K562 (cell line): ENCODE measurements around the gene SLC26A8. TPM values are rescaled to one million over a fixed set of nuclear protein-coding genes. Genes with fewer than 3 reads are reported as not detected.

Experiments used
- CEBPB ChIP-seq: fragments of 450-650 bp; IDR thresholded peaks from 2 replicates; pipeline ENCODE4 v1.6.1; 2016; ENCODE audit warnings: missing genetic modification characterization, missing compliant biosample characterization
- ELF2 ChIP-seq: fragments of 250-450 bp; sonication (Bioruptor Pico); IDR thresholded peaks from 2 replicates; pipeline ENCODE4 v1.5.0; 2021; ENCODE audit warnings: mild to moderate bottlenecking
- EP400 ChIP-seq: fragments of 450-650 bp; IDR thresholded peaks from 2 replicates; pipeline ENCODE4 v1.6.1; 2017; ENCODE audit warnings: antibody characterized with exemption, mild to moderate bottlenecking, moderate library complexity
- FOXJ2 ChIP-seq: fragments of 200-800 bp; sonication (Bioruptor generic); IDR thresholded peaks from 2 replicates; pipeline ENCODE4 v1.6.1; 2016; ENCODE audit warnings: missing genetic modification characterization, missing compliant biosample characterization
- HDAC3 ChIP-seq: fragments of 450-650 bp; IDR thresholded peaks from 2 replicates; pipeline ENCODE4 v1.6.1; 2018; ENCODE audit warnings: borderline replicate concordance, mild to moderate bottlenecking, moderate library complexity; ENCODE audit not compliant: partially characterized antibody
- KLF10 ChIP-seq: fragments of 250-450 bp; sonication (Bioruptor Pico); IDR thresholded peaks from 2 replicates; pipeline ENCODE4 v1.6.1; 2021; ENCODE audit warnings: matching md5 sums
- NONO ChIP-seq, 2 experiments: fragments of 200-400 bp in 1 of 2; fragments of 450-650 bp in 1 of 2; formaldehyde crosslinking in 1 of 2; IDR thresholded peaks; 2 replicates each; pipeline ENCODE4 v1.6.1; 2017; ENCODE audit warnings: low read depth in 2 of 2, mild to moderate bottlenecking in 2 of 2, moderate library complexity in 2 of 2, low read length in 1 of 2
- TGIF2 ChIP-seq: sonication (generic); formaldehyde crosslinking; IDR thresholded peaks from 2 replicates; pipeline ENCODE4 v1.8.1; 2022; ENCODE audit warnings: mild to moderate bottlenecking, missing genetic modification reagents, moderate library complexity
- TOE1 ChIP-seq, 2 experiments: fragments of 450-650 bp in 1 of 2; sonication (generic) in 1 of 2; formaldehyde crosslinking in 1 of 2; IDR thresholded peaks; 2 replicates each; pipeline versions ENCODE4 v1.7.1 to v1.8.0; 2016 to 2022; ENCODE audit warnings: borderline replicate concordance in 2 of 2, mild to moderate bottlenecking in 2 of 2, antibody characterized with exemption in 1 of 2, inconsistent platforms in 1 of 2, low read depth in 1 of 2, missing genetic modification reagents in 1 of 2, moderate library complexity in 1 of 2
- ZNF3 ChIP-seq: fragments of 250-450 bp; sonication (Bioruptor Pico); IDR thresholded peaks from 2 replicates; pipeline ENCODE4 v1.5.0; 2021; ENCODE audit warnings: mild to moderate bottlenecking, moderate library complexity
- polyA plus RNA-seq, 8 experiments: library from polyadenylated mRNA; depleted of rRNA in 4 of 8; stranded (reverse) in 5 of 8; unstranded in 3 of 8; fragments of >200 nt; fragmentation: Nextera tagmentation in 2 of 8; fragmentation: Illumina TruSeq in 1 of 8; extraction: Ambion mirVana in 2 of 8; extraction: Trizol in 1 of 8; gene quantifications; 2 replicates each; pipeline versions ENCODE4 v1.2.1 to v1.2.3, GENCODE V29; 2011 to 2014; ENCODE audit warnings: inconsistent platforms in 1 of 8, missing spikeins in 1 of 8
- total RNA-seq, 7 experiments: library from RNA; depleted of rRNA in 6 of 7; stranded (reverse); fragments of >200 nt in 6 of 7; fragmentation: Illumina TruSeq in 2 of 7; extraction: Trizol in 2 of 7; gene quantifications; 2 replicates each; pipeline versions ENCODE4 v1.2.1 to v1.2.3, GENCODE V29; 2011 to 2021; ENCODE audit warnings: low replicate concordance in 1 of 7
- TF ChIP-seq, protein P1 (sequence below): fragments of 450-650 bp; IDR thresholded peaks from 2 replicates; pipeline ENCODE4 v1.6.1; 2016; ENCODE audit warnings: low read depth
- TF ChIP-seq, protein P2 (sequence below): sonication (generic); formaldehyde crosslinking; IDR thresholded peaks from 2 replicates; pipeline ENCODE4 v1.8.0; 2022; ENCODE audit warnings: missing genetic modification reagents, mild to moderate bottlenecking, borderline replicate concordance
- TF ChIP-seq, protein P3 (sequence below): fragments of 450-650 bp; formaldehyde crosslinking; IDR thresholded peaks from 2 replicates; pipeline ENCODE4 v1.4.0; 2020; ENCODE audit warnings: mild to moderate bottlenecking
- TF ChIP-seq, protein P4 (sequence below), 2 experiments: fragments of 450-650 bp in 1 of 2; sonication (generic) in 1 of 2; formaldehyde crosslinking; conservative IDR thresholded peaks; 2 replicates each; pipeline versions ENCODE4 v1.4.0 to v1.8.1; 2020 to 2022; ENCODE audit warnings: mild to moderate bottlenecking in 1 of 2, missing genetic modification reagents in 1 of 2

Gene SLC26A8
- total and polyA plus RNA-seq, 9 of the 15 experiments (the other 6 are each of a cell fraction or from before 2014, with no cell fraction given) = not detected

DNA sequence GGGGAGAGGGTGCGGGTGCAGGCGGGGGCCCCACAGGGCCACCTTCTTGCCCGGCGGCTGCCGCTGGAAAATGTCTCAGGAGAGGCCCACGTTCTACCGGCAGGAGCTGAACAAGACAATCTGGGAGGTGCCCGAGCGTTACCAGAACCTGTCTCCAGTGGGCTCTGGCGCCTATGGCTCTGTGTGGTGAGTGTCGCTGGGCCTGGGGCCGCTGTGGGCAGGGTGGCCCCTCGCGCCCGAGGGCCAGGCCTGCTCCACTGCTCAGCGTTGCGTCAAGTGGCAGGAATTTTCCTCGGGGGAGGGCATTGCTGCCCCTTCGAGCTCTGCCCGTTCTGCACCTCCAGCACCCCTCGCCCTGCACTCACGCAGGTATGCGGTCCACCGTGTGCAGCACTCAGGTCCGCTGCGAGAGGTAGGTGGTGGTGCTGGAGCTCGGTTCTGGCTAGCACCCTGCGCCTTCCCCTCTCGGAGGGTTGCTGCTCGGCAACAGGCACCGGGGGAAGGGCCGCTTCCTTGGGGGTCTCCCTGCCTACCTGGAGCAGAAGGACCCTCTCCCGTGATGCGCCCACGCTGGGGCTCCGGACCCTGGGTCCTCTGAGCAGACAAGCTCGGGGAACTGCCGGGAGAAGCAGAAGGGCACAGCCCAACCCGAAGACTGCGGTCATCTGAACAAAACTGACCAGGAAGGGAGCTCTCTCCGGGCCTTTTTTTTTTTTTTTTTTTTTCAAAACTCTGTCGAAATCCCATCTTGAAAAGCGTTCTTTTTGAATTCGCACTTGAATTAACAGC is 3.8 kb upstream of the SLC26A8 start (continued):
- TF ChIP-seq, protein P1, sequence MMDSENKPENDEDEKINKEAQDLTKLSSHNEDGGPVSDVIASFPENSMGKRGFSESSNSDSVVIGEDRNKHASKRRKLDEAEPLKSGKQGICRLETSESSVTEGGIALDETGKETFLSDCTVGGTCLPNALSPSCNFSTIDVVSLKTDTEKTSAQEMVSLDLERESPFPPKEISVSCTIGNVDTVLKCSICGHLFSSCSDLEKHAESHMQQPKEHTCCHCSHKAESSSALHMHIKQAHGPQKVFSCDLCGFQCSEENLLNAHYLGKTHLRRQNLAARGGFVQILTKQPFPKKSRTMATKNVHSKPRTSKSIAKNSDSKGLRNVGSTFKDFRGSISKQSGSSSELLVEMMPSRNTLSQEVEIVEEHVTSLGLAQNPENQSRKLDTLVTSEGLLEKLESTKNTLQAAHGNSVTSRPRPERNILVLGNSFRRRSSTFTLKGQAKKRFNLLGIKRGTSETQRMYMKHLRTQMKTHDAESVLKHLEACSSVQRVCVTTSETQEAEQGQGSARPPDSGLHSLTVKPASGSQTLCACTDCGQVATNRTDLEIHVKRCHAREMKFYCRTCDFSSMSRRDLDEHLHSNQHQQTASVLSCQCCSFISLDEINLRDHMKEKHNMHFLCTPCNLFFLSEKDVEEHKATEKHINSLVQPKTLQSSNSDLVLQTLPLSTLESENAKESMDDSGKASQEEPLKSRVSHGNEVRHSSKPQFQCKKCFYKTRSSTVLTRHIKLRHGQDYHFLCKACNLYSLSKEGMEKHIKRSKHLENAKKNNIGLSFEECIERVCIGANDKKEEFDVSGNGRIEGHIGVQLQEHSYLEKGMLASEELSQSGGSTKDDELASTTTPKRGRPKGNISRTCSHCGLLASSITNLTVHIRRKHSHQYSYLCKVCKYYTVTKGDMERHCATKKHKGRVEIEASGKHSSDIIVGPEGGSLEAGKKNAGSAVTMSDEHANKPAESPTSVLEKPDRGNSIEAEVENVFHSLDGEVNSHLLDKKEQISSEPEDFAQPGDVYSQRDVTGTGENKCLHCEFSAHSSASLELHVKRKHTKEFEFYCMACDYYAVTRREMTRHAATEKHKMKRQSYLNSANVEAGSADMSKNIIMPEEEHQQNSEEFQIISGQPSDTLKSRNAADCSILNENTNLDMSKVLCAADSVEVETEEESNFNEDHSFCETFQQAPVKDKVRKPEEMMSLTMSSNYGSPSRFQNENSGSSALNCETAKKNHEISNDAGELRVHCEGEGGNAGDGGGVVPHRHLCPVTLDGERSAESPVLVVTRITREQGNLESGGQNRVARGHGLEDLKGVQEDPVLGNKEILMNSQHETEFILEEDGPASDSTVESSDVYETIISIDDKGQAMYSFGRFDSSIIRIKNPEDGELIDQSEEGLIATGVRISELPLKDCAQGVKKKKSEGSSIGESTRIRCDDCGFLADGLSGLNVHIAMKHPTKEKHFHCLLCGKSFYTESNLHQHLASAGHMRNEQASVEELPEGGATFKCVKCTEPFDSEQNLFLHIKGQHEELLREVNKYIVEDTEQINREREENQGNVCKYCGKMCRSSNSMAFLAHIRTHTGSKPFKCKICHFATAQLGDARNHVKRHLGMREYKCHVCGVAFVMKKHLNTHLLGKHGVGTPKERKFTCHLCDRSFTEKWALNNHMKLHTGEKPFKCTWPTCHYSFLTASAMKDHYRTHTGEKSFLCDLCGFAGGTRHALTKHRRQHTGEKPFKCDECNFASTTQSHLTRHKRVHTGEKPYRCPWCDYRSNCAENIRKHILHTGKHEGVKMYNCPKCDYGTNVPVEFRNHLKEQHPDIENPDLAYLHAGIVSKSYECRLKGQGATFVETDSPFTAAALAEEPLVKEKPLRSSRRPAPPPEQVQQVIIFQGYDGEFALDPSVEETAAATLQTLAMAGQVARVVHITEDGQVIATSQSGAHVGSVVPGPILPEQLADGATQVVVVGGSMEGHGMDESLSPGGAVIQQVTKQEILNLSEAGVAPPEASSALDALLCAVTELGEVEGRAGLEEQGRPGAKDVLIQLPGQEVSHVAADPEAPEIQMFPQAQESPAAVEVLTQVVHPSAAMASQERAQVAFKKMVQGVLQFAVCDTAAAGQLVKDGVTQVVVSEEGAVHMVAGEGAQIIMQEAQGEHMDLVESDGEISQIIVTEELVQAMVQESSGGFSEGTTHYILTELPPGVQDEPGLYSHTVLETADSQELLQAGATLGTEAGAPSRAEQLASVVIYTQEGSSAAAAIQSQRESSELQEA = no peak
- TF ChIP-seq KLF10 = no peak
- TF ChIP-seq ELF2 (CRISPR knock-in tag) = no peak
- no peak for TF ChIP-seq TGIF2
- TF ChIP-seq CEBPB = no peak
- TF ChIP-seq HDAC3 = no peak
- TF ChIP-seq FOXJ2 (tag) = no peak
- TF ChIP-seq, protein P2, sequence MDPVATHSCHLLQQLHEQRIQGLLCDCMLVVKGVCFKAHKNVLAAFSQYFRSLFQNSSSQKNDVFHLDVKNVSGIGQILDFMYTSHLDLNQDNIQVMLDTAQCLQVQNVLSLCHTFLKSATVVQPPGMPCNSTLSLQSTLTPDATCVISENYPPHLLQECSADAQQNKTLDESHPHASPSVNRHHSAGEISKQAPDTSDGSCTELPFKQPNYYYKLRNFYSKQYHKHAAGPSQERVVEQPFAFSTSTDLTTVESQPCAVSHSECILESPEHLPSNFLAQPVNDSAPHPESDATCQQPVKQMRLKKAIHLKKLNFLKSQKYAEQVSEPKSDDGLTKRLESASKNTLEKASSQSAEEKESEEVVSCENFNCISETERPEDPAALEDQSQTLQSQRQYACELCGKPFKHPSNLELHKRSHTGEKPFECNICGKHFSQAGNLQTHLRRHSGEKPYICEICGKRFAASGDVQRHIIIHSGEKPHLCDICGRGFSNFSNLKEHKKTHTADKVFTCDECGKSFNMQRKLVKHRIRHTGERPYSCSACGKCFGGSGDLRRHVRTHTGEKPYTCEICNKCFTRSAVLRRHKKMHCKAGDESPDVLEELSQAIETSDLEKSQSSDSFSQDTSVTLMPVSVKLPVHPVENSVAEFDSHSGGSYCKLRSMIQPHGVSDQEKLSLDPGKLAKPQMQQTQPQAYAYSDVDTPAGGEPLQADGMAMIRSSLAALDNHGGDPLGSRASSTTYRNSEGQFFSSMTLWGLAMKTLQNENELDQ (CRISPR knock-in tag) = no peak
- TF ChIP-seq EP400 = no peak
- TF ChIP-seq, protein P3, sequence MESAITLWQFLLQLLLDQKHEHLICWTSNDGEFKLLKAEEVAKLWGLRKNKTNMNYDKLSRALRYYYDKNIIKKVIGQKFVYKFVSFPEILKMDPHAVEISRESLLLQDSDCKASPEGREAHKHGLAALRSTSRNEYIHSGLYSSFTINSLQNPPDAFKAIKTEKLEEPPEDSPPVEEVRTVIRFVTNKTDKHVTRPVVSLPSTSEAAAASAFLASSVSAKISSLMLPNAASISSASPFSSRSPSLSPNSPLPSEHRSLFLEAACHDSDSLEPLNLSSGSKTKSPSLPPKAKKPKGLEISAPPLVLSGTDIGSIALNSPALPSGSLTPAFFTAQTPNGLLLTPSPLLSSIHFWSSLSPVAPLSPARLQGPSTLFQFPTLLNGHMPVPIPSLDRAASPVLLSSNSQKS = no peak
- TF ChIP-seq NONO (IDR thresholded peaks at IDR 0.05; ENCODE audit: low read depth in 2 of 2, low read length in 1 of 2) = no peak
- TF ChIP-seq ZNF3 = no peak
- TF ChIP-seq, protein P4, sequence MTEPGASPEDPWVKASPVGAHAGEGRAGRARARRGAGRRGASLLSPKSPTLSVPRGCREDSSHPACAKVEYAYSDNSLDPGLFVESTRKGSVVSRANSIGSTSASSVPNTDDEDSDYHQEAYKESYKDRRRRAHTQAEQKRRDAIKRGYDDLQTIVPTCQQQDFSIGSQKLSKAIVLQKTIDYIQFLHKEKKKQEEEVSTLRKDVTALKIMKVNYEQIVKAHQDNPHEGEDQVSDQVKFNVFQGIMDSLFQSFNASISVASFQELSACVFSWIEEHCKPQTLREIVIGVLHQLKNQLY (CRISPR knock-in tag; conservative IDR thresholded peaks at IDR 0.05) = no peak
- TF ChIP-seq TOE1 (IDR thresholded peaks at IDR 0.05; ENCODE audit: borderline replicate concordance) = no peak
- no peak for TF ChIP-seq TOE1 (CRISPR knock-in tag; IDR thresholded peaks at IDR 0.05; ENCODE audit: borderline replicate concordance, low read depth)
